Endometrium (tissue), 2 donors: ENCODE results near the gene TCF23.
"Not testable (repeated sequence)": the region's sequence is repeated elsewhere in the genome, so short reads cannot be mapped to it uniquely, and the experiment has no call there.

Experiments
- FAIRE-seq: peaks from 2 replicates; lab custom pipeline; 2012; peaks lifted over from hg19 to GRCh38; lab: Jason Lieb, UNC
- donor health status: control.
- donor health status: control.

The TCF23 gene

DNA sequence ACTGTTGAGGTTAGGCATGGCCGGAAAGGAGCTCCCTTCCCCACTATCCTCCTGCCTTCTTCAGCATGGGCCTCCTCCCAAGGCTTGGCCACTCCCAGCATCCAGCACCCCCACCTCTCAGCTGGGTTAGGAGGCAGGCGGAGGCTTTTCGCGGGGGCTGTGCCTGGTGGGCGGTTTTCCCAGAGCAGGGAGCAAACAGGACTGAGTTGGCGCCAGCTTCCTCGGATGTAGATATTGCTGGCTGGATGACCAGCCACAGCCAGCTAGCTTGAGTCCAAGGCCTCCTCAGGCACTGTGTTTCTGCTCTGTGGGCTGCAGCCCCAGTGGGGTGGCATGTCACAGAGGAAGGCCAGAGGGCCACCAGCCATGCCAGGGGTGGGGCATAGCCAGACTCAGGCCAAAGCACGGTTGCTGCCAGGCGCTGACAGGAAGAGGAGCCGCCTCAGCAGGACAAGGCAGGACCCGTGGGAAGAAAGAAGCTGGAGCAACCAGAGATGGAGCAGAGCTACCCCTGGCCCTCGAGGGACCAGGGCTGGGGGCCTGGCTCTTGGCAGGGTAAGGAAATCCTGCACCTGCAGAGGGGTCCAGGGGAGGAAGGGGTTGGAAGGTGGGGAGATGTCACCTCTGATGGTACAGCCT, at the start of gene TCF23:
Gene TCF23, plus strand, starts transcription at position 204 of the 639 bp plus-strand sequence. Its CDS starts 130 bp downstream, at position 334.
- FAIRE-seq: no peak

DNA sequence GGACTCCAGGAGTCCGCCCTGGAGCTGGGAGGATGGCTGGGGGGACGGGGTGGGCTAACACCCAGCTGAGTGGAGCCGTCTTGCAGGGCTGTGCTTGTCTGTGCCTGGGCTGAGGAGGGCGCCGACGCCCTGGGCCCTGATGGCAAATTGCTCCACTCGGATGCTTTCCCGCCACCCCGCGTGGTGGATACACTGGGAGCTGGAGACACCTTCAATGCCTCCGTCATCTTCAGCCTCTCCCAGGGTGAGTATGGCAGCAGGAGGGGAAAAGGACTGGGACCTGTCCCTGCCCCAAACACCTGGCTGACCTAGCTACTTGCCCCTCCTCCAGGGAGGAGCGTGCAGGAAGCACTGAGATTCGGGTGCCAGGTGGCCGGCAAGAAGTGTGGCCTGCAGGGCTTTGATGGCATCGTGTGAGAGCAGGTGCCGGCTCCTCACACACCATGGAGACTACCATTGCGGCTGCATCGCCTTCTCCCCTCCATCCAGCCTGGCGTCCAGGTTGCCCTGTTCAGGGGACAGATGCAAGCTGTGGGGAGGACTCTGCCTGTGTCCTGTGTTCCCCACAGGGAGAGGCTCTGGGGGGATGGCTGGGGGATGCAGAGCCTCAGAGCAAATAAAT, 49.4 kb upstream of the TCF23 start:
- no peak for FAIRE-seq

DNA sequence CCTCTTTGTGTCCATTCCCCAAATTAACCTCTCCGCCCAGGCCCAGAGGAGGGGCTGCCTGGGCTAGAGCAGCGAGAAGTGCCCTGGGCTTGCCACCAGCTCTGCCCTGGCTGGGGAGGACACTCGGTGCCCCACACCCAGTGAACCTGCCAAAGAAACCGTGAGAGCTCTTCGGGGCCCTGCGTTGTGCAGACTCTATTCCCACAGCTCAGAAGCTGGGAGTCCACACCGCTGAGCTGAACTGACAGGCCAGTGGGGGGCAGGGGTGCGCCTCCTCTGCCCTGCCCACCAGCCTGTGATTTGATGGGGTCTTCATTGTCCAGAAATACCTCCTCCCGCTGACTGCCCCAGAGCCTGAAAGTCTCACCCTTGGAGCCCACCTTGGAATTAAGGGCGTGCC, 48.8 kb upstream of the TCF23 start:
- no peak for FAIRE-seq

DNA sequence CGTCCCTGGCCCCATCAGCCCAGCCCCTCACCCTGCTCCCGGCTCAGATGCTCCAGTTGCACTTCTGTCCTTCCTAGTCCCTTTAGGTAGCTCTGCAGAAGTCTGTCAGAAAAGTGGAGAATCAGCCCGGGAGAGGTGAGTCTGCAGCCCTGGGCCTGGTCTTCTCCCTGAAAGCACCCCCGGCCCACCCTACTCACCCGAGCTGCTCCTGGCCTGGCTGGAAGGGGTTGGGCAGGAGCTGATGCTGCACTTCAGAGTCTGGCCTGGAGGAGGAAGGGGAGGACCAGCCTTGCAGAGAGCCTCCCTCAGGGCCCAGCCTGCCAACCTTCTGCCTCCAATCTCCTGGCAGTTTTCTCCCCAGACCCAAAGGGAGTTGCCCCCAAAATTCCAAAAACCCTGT, 46.5 kb upstream of the TCF23 start:
- no peak for FAIRE-seq

DNA sequence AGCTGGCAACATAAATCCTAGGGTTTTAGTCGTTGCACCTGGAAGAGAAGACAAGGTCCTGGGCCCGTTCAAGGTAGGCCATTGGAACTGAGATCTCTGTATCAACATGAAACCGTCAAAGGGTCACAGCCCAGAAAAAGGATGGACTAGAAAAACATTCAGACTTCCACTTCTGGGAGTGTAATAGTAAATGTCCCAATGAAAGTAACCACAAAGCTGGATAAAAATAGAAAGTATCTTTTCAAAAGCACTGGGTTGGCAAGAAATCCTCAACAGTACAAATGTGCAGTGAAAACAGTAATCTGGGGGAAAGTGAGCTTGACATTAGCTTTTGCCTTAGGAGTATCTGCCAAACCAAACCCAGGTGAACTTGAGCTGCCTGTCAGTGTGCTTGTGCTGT, 42.8 kb upstream of the TCF23 start:
- FAIRE-seq: no peak

DNA sequence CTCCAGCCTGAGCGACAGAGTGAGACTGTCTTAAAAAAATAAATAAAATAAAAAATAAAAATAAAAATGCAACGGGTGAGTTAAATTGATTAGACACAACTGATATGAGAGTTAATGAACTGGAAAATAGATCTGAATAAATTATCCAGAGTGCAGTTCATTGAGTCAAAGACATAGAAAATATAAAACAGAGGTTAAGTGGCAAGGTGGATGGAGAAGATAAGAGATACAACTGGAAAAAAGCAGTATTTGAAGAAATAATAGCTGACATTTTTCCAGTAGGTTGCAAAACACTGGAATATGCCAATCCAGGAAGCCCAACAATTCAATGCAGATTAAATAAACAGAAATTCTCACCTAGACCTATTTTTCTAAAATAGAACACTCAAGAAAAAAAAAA, 40.6 kb upstream of the TCF23 start:
- no peak for FAIRE-seq

DNA sequence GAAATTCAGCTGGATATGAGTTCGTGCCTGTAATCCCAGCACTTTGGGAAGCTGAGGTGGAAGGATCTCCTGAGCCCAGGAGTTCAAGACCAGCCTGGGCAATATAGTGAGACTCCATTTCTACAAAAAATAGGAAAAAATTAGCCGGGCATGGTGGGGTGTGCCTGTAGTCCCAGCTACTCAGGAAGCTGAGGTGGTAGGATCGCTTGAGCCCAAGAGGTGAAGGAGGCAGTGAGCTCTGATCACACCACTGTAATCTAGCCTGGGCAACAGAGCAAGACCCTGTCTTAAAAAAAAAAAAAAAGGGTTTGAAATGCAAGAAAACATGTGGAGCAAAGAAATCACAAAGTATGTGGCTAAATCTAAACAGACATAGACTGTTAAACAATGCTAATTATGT, 39.7 kb upstream of the TCF23 start:
- no peak for FAIRE-seq

DNA sequence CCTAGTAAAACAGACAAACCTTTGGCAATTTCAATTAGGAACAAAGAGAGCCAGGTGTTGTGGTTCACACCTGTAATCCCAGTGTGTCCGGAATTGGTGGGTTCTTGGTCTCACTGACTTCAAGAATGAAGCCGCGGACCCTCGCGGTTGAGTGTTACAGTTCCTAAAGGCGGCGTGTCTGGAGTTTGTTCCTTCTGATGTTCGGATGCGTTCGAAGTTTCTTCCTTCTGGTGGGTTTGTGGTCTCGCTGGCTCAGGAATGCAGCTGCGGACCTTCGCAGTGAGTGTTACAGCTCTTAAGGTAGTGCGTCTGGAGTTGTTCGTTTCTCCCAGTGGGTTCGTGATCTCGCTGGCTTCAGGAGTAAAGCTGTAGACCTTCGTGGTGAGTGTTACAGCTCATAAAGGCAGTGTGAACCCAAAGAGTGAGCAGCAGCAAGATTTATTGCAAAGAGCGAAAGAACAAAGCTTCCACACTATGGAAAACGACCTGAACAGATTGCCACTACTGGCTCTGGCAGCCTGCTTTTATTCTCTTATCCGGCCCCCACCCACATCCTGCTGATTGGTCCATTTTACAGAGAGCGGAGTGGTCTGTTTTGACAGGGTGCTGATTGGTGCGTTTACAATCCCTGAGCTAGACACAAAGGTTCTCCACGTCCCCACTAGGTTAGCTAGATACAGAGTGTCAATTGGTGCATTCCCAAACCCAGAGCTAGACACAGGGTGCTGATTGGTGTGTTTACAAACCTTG, 38.0 kb upstream of the TCF23 start:
- not testable (repeated sequence) for FAIRE-seq

DNA sequence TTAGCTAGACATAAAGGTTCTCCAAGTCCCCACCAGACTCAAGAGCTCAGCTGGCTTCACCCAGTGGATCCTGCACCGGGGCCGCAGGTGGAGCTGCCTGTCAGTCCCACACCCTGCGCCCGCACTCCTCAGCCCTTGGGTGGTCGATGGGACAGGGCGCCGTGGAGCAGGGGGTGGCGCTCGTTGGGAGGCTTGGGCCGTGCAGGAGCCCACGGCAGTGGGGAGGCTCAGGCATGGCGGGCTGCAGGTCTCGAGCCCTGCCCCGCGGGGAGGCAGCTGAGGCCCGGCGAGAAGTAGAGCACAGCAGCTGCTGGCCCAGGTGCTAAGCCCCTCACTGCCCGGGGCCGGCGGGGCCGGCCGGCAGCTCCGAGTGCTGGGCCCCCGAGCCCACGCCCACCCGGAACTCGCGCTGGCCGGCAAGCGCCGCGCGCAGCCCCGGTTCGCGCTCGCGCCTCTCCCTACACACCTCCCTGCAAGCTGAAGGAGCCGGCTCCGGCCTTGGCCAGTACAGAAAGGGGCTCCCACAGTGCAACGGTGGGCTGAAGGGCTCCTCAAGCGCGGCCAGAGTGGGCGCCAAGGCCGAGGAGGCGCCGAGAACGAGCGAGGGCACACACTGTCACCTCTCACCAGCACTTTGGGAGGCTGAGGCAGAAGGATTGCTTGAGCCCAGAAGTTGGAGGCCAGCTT, 37.3 kb upstream of the TCF23 start:
- FAIRE-seq: not testable (repeated sequence)

DNA sequence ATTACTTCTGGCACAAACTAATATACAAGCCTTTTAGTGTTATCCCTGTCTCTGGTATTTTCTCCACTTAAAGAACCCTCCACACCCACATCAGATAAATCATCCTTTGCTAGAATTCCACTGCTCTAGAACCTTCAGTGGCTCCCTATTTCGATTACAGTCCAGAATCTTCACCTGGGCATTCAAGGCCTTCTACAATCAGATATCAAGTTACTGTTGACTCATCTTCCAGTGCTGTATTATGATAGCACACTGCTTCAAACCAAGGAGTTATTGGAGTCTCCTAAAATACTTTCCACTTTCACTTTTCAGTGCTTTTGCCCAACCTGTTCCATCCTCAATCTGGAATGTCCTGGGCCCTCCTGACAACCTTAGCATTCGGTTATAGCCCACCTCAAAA, 33.3 kb upstream of the TCF23 start:
- FAIRE-seq: no peak

DNA sequence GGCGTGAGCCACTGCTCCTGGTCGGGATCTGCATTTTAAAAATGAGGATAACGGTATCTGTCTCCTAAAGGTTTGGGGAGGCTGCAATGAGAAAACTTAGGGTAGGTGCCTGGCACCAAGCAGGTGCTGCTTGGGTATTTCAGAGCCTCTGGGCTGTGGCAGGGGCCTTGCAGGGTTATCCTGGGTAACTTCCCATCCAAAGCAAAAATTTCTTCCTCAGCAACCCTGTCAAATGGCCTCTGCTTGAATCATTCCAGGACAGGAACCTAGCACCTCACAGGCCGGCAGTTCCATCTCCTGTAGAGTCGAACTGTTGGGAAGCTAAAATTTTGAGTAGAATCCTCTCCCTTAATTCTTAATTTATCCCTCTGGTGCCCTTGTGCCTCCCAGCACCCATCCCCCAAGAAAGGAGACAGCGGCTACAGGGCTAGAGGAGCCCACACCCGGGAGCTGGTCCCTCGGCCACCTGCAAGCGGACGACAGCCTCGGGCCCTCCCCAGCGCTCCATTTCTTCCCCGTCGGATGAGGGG, 30.7 kb upstream of the TCF23 start:
- FAIRE-seq: no peak

DNA sequence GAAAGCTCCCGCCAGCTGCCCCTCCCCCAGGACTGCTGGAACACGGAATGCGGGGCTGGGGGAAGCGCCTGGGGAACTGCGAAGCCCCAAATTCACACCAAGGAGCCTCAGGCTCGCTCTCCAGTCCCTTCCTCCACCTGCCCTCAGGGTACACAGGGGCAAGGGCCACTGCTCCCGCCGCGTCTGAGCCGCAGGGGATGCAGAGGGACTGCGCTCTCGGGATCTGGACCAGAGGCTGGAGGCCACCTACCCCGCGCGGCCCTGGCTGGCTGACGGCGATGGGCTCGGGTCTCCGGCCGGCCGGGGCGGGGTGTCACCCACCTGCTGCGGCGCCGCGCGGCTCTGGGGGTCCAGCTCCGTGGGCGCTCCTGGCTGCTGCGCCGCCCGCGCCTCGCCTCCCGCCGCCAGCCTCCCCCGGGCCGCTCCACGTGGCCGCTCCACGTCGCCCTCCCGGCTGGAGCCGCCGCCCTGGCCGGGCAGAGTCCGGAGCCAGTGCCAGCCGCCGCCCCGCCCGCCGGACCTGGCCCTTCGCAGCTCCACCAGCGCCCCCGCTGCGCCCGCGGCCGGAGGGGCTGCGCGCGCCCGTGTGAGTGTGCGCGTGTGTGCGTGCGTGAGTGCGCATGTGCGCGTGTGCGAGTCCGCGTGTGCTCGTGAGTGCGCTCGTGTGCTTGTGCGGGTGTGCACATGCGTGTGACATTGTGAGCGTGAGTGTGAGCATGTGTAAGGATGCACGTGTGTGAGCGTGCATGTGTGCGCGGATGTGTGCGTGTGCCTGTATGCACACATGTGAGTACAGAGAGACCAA, 30.1 kb upstream of the TCF23 start, which contains the start of gene CGREF1:
Gene CGREF1, minus strand, starts transcription at position 604 of the 805 bp plus-strand sequence. CDS start 14,762 bp downstream, outside the sequence.
- no peak for FAIRE-seq

DNA sequence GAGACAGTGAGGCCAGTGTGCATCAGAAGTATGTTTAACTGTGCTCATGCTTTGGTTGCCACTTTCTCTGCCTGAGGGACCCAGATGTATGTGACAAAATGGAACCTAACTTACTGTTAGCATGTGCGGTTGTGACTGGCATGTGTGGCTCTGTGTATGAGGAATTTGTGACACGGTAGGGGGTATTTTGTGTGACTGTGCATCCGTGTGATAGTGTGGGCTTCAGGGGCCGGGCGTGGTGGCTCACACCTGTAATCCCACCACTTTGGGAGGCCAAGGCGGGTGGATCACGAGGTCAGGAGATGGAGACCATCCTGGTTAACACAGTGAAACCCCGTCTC, 29.5 kb upstream of the TCF23 start:
- FAIRE-seq: not testable (repeated sequence)

DNA sequence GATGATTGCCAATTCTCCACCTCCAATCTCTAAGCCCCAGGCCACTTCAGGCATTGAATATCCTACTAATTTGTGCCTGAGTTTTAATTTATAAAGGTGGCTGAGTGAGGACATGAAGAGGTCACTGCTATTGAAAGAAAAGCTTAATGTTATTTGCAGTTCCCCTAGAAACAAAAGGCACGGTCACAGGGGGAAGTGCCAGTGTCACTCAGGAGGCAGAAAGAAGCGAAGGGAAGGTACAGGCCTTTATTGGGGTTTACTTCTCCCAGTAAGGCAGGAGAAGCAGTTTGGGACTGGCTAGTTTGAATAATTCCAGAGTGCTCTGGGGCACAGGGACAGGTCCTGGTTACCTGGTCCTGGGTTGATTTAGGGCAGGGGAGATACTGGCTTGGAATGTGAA, 26.9 kb upstream of the TCF23 start:
- FAIRE-seq: no peak

DNA sequence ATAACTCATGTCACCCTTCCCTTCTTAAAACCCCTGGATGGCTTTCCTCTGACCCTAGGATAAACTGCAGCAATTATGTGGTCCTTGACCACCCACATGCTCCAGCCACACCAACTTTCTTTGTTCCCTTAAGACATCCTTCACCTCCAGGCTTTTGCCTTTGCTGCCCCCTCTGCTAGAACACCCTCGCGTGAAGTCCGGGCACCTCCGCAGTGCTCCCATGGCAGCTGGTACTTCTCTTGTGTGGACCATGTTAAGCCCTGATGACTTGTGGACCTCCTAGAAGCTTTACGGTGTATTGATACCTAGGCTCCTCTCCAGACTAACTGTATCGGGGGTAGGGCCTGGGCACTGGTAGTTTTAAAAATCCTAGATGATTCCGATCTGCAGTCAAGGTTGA, 26.0 kb upstream of the TCF23 start:
- no peak for FAIRE-seq

DNA sequence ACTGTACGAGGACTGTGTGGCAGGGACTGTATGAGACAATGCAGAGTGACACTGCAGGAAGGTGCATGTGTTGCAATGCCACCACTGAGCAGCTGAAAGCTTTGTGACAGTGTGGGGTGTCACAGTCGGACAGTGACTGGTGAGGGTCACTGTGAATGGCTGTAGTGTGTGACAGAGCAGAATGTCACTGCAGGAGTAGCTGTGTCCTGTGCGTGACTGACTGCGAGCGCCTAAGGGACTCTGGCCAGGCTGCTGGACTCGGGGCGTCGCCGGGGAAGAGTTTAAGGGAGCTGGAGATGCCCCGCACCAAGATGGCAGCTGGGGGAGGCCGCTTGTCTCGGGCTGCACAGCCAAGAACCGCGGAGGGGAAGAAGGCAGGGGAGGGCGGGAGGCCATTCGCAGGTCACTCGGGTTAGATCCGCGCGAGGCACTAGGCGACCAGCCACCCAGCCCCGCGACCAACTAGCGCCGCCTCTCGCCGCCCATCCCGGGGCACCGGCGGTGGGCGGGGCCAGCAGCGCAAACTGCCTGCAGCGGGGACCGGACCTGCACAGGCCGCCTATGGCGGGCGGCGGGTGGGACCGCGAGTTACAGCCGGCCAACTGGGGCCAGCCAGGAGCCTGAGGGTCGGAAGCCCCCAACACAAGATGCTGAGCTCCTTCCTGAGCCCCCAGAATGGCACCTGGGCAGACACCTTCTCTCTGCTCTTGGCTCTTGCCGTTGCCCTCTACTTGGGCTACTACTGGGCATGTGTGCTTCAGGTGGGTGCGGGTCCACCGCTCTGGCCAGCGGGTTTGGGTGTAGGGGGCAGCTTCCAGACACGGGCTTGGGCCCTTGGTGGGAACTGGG, 25.3 kb upstream of the TCF23 start, which contains the start of gene ABHD1:
Gene ABHD1, plus strand, starts transcription at position 514 of the 849 bp plus-strand sequence. Its CDS starts 134 bp downstream, at position 648.
- no peak for FAIRE-seq

DNA sequence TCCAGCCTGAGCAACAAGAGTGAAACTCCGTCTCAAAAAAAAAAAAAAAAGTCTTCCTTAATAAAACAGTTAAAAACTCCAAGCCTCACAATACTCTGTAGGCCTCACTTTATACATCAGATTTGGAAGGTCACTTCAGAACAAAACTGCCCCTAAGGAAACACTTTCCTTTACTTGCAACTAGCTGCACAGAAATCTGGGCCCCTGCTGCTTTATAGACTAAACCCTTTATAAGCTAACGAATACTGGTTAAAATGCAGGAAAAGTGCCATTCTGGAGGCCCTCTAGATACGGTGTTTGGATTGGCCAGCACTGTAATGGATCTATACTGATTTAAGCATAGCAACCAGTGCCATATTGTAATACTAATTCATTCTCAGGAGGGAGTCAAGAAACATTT, 23.7 kb upstream of the TCF23 start:
- FAIRE-seq: no peak

DNA sequence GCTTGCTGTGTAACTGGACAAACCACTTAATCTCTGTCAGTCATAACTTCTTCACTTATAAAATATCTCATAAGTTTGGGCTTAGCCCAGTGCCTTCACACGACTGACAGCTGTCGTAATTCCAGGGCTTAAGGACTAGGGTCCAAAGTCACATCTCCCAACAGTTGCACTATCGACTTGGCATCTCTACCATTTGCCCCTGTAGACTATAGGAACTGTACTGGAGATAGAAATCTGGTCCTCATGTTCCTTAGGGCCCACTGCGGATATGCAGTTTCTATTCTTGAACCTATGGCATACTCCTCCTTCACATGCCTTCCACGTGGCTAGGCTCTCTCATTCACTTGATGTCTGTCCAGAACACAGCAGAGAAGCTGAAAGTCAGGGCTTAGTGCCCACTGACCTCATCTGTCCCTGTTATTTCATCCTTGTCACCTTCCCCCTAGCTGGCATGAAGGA, 22.5 kb upstream of the TCF23 start:
- FAIRE-seq: no peak

DNA sequence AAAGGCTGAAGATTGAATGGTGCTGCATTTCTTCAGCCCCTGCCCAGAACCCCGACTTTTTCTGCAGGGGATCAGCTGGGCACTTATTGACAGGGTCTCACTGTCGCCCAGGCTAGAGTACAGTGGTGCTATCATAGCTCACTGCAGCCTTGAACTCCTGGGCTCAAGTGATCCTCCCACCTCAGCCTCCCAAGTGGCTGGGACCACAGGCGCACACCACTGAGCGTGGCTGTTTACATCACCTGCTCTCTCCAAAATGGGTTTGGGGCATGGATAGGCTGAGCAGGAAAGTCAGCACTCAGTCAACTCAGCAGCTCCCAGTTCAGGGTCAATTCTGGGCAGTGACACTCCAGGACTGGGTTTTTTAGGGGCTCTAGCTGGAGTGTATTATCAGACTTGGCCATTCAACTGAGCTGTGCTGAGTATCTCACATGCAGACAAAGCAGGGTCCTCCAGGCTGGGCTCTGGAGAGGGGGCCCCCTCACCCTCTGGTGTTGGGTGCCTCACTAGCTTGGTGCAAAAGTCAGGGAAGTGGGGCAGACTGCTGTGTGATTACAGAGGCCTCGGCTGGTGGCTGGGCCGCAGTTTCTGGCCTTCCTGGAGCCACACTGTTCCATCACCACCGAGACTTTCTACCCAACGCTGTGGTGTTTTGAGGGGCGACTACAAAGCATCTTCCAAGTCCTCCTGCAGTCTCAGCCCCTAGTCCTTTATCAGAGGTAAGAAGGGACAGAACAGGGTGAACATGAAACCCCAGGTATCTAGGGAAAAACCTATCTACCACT, 20.7 kb upstream of the TCF23 start:
- FAIRE-seq: no peak
